ENCODE data around the gene PRKAB1. TPM values are rescaled to one million over a fixed set of nuclear protein-coding genes. Genes with fewer than 3 reads are reported as not detected.
"Not testable (repeated sequence)": the region's sequence is repeated elsewhere in the genome, so short reads cannot be mapped to it uniquely, and the experiment has no call there.

PRKAB1 gene
- polyA plus RNA-seq (2013): 32.0 TPM

GRCh38 chr12:119667577-119668323, at the start of gene PRKAB1:
PRKAB1 (plus strand) TSS chr12:119668133; CDS start chr12:119668245, 112 bp downstream.
- Histone ChIP-seq H3K27me3 (replicated peaks in 2 of 5; ENCODE audit: control insufficient read depth in 4 of 5, insufficient read depth in 5 of 5, low read length in 4 of 5) (no peaks in the 10 kb centered on the region), H3K27ac (ENCODE audit: insufficient read depth in 1 of 2, low read depth in 1 of 2, low read length in 2 of 2, poor library complexity in 1 of 2, severe bottlenecking in 2 of 2) (peak within 1 kb of the TSS; percentile 74 to 93), H3K4me1 (ENCODE audit: control extremely low read depth in 1 of 4, control insufficient read depth in 4 of 4, insufficient read depth in 4 of 4, low read length in 3 of 4) (peaks cover 20 to 33% (median 23%) of the 10 kb centered on the region in 4 experiments), H3K9me3 (ENCODE audit: control extremely low read depth in 1 of 5, control insufficient read depth in 4 of 5, insufficient read depth in 2 of 5, low read depth in 1 of 5, low read length in 4 of 5) (no peaks in the 10 kb centered on the region), H3K36me3 (ENCODE audit: control insufficient read depth in 4 of 4, insufficient read depth in 4 of 4, low read length in 3 of 4) (peaks cover 2 to 22% (median 15%) of the 10 kb centered on the region in 4 experiments), H3K4me3 (ENCODE audit: control insufficient read depth in 1 of 7, extremely low read depth in 1 of 7, insufficient read depth in 4 of 7, low read depth in 2 of 7, low read length in 6 of 7) (peak within 1 kb of the TSS; percentile 83 to 97 (median 95))
- POLR2A ChIA-PET: no interaction called here
- 0% methylated on average over 55 of the region's 69 CpGs for WGBS (ENCODE audit: insufficient coverage)
- peak; percentile 98 to 99 (median 98) for DNase-seq
- CTCF ChIA-PET: interaction anchor here (1.0 to 2.0 kb wide), 4 partner anchors 9 to 223 kb away, joined by 3 to 6 read pairs (median 6); no protein-coding TSS in a partner anchor

GRCh38 chr12:119618328-119618896, 49.5 kb upstream of the PRKAB1 start:
- H3K4me3 ChIP-seq (ENCODE audit: control insufficient read depth in 1 of 7, extremely low read depth in 1 of 7, insufficient read depth in 4 of 7, low read depth in 2 of 7, low read length in 6 of 7); H3K27ac ChIP-seq (ENCODE audit: insufficient read depth in 1 of 2, low read depth in 1 of 2, low read length in 2 of 2, poor library complexity in 1 of 2, severe bottlenecking in 2 of 2); H3K27me3 ChIP-seq (replicated peaks in 2 of 5; ENCODE audit: control insufficient read depth in 4 of 5, insufficient read depth in 5 of 5, low read length in 4 of 5); H3K4me1 ChIP-seq (ENCODE audit: control extremely low read depth in 1 of 4, control insufficient read depth in 4 of 4, insufficient read depth in 4 of 4, low read length in 3 of 4); H3K9me3 ChIP-seq (ENCODE audit: control extremely low read depth in 1 of 5, control insufficient read depth in 4 of 5, insufficient read depth in 2 of 5, low read depth in 1 of 5, low read length in 4 of 5); DNase-seq; H3K36me3 ChIP-seq (ENCODE audit: control insufficient read depth in 4 of 4, insufficient read depth in 4 of 4, low read length in 3 of 4); POLR2A ChIA-PET; CTCF ChIA-PET: not testable (repeated sequence)
- 86% methylated on average over 1 of the region's 1 CpG for WGBS (ENCODE audit: insufficient coverage)

GRCh38 chr12:119620490-119620889, 47.4 kb upstream of the PRKAB1 start:
- Histone ChIP-seq H3K4me3 (ENCODE audit: control insufficient read depth in 1 of 7, extremely low read depth in 1 of 7, insufficient read depth in 4 of 7, low read depth in 2 of 7, low read length in 6 of 7) (no peak overlapping the region), H3K4me1 (ENCODE audit: control extremely low read depth in 1 of 4, control insufficient read depth in 4 of 4, insufficient read depth in 4 of 4, low read length in 3 of 4) (no peaks in the 10 kb centered on the region), H3K9me3 (ENCODE audit: control extremely low read depth in 1 of 5, control insufficient read depth in 4 of 5, insufficient read depth in 2 of 5, low read depth in 1 of 5, low read length in 4 of 5) (peaks cover 0 to 4% (median 0%) of the 10 kb centered on the region in 5 experiments), H3K36me3 (ENCODE audit: control insufficient read depth in 4 of 4, insufficient read depth in 4 of 4, low read length in 3 of 4) (no peaks in the 10 kb centered on the region), H3K27me3 (replicated peaks in 2 of 5; ENCODE audit: control insufficient read depth in 4 of 5, insufficient read depth in 5 of 5, low read length in 4 of 5) (peaks cover 0 to 12% (median 3%) of the 10 kb centered on the region in 5 experiments), H3K27ac (ENCODE audit: insufficient read depth in 1 of 2, low read depth in 1 of 2, low read length in 2 of 2, poor library complexity in 1 of 2, severe bottlenecking in 2 of 2) (no peak overlapping the region)
- no CpG with 5 or more reads among the region's 1 CpG for WGBS (ENCODE audit: insufficient coverage)
- no peak for DNase-seq
- CTCF ChIA-PET: no interaction called here
- POLR2A ChIA-PET: no interaction called here

- ChIA-PET CTCF (no interaction called here), POLR2A (no interaction called here)
- H3K4me1 ChIP-seq (ENCODE audit: control extremely low read depth in 1 of 4, control insufficient read depth in 4 of 4, insufficient read depth in 4 of 4, low read length in 3 of 4): no peaks in the 10 kb centered on the region
- peaks cover 0 to 16% (median 3%) of the 10 kb centered on the region in 5 experiments for H3K27me3 ChIP-seq (replicated peaks in 2 of 5; ENCODE audit: control insufficient read depth in 4 of 5, insufficient read depth in 5 of 5, low read length in 4 of 5)
- WGBS (ENCODE audit: insufficient coverage): no CpG with 5 or more reads among the region's 2 CpGs
- no peak overlapping the region for H3K27ac ChIP-seq (ENCODE audit: insufficient read depth in 1 of 2, low read depth in 1 of 2, low read length in 2 of 2, poor library complexity in 1 of 2, severe bottlenecking in 2 of 2)
- peaks cover 0 to 4% (median 0%) of the 10 kb centered on the region in 5 experiments for H3K9me3 ChIP-seq (ENCODE audit: control extremely low read depth in 1 of 5, control insufficient read depth in 4 of 5, insufficient read depth in 2 of 5, low read depth in 1 of 5, low read length in 4 of 5)
- DNase-seq: no peak
- no peaks in the 10 kb centered on the region for H3K36me3 ChIP-seq (ENCODE audit: control insufficient read depth in 4 of 4, insufficient read depth in 4 of 4, low read length in 3 of 4)
- H3K4me3 ChIP-seq (ENCODE audit: control insufficient read depth in 1 of 7, extremely low read depth in 1 of 7, insufficient read depth in 4 of 7, low read depth in 2 of 7, low read length in 6 of 7): no peak overlapping the region
These were observed 46.1 kb upstream of the PRKAB1 start for GRCh38 chr12:119621878-119622277.

GRCh38 chr12:119624966-119625365, 43.0 kb upstream of the PRKAB1 start:
- Histone ChIP-seq H3K36me3 (ENCODE audit: control insufficient read depth in 4 of 4, insufficient read depth in 4 of 4, low read length in 3 of 4) (no peaks in the 10 kb centered on the region), H3K9me3 (ENCODE audit: control extremely low read depth in 1 of 5, control insufficient read depth in 4 of 5, insufficient read depth in 2 of 5, low read depth in 1 of 5, low read length in 4 of 5) (no peaks in the 10 kb centered on the region), H3K27me3 (replicated peaks in 2 of 5; ENCODE audit: control insufficient read depth in 4 of 5, insufficient read depth in 5 of 5, low read length in 4 of 5) (peaks cover 1 to 18% (median 3%) of the 10 kb centered on the region in 5 experiments), H3K27ac (ENCODE audit: insufficient read depth in 1 of 2, low read depth in 1 of 2, low read length in 2 of 2, poor library complexity in 1 of 2, severe bottlenecking in 2 of 2) (no peak overlapping the region), H3K4me1 (ENCODE audit: control extremely low read depth in 1 of 4, control insufficient read depth in 4 of 4, insufficient read depth in 4 of 4, low read length in 3 of 4) (no peaks in the 10 kb centered on the region), H3K4me3 (ENCODE audit: control insufficient read depth in 1 of 7, extremely low read depth in 1 of 7, insufficient read depth in 4 of 7, low read depth in 2 of 7, low read length in 6 of 7) (no peak overlapping the region)
- no peak for DNase-seq
- ChIA-PET POLR2A (no interaction called here), CTCF (no interaction called here)
- WGBS (ENCODE audit: insufficient coverage): 100% methylated on average over 3 of the region's 4 CpGs

- Histone ChIP-seq H3K4me1 (ENCODE audit: control extremely low read depth in 1 of 4, control insufficient read depth in 4 of 4, insufficient read depth in 4 of 4, low read length in 3 of 4) (no peaks in the 10 kb centered on the region), H3K27me3 (replicated peaks in 2 of 5; ENCODE audit: control insufficient read depth in 4 of 5, insufficient read depth in 5 of 5, low read length in 4 of 5) (peaks cover 2 to 18% (median 6%) of the 10 kb centered on the region in 5 experiments), H3K9me3 (ENCODE audit: control extremely low read depth in 1 of 5, control insufficient read depth in 4 of 5, insufficient read depth in 2 of 5, low read depth in 1 of 5, low read length in 4 of 5) (peaks cover 0 to 2% (median 0%) of the 10 kb centered on the region in 5 experiments), H3K4me3 (ENCODE audit: control insufficient read depth in 1 of 7, extremely low read depth in 1 of 7, insufficient read depth in 4 of 7, low read depth in 2 of 7, low read length in 6 of 7) (no peak overlapping the region), H3K27ac (ENCODE audit: insufficient read depth in 1 of 2, low read depth in 1 of 2, low read length in 2 of 2, poor library complexity in 1 of 2, severe bottlenecking in 2 of 2) (no peak overlapping the region), H3K36me3 (ENCODE audit: control insufficient read depth in 4 of 4, insufficient read depth in 4 of 4, low read length in 3 of 4) (no peaks in the 10 kb centered on the region)
- CTCF ChIA-PET: no interaction called here
- no peak for DNase-seq
- POLR2A ChIA-PET: no interaction called here
- WGBS (ENCODE audit: insufficient coverage): 86% methylated on average over 3 of the region's 6 CpGs
These were observed 40.8 kb upstream of the PRKAB1 start for GRCh38 chr12:119627019-119627643.

- Histone ChIP-seq H3K4me1 (ENCODE audit: control extremely low read depth in 1 of 4, control insufficient read depth in 4 of 4, insufficient read depth in 4 of 4, low read length in 3 of 4) (no peaks in the 10 kb centered on the region), H3K27ac (ENCODE audit: insufficient read depth in 1 of 2, low read depth in 1 of 2, low read length in 2 of 2, poor library complexity in 1 of 2, severe bottlenecking in 2 of 2) (no peak overlapping the region), H3K36me3 (ENCODE audit: control insufficient read depth in 4 of 4, insufficient read depth in 4 of 4, low read length in 3 of 4) (no peaks in the 10 kb centered on the region), H3K27me3 (replicated peaks in 2 of 5; ENCODE audit: control insufficient read depth in 4 of 5, insufficient read depth in 5 of 5, low read length in 4 of 5) (peaks cover 2 to 18% (median 5%) of the 10 kb centered on the region in 5 experiments), H3K4me3 (ENCODE audit: control insufficient read depth in 1 of 7, extremely low read depth in 1 of 7, insufficient read depth in 4 of 7, low read depth in 2 of 7, low read length in 6 of 7) (no peak overlapping the region), H3K9me3 (ENCODE audit: control extremely low read depth in 1 of 5, control insufficient read depth in 4 of 5, insufficient read depth in 2 of 5, low read depth in 1 of 5, low read length in 4 of 5) (peaks cover 0 to 2% (median 0%) of the 10 kb centered on the region in 5 experiments)
- 100% methylated on average over 3 of the region's 6 CpGs for WGBS (ENCODE audit: insufficient coverage)
- ChIA-PET CTCF (no interaction called here), POLR2A (no interaction called here)
- DNase-seq: no peak
These were observed 40.2 kb upstream of the PRKAB1 start for GRCh38 chr12:119627686-119628085.

Measured in common myeloid progenitor, CD34-positive (primary cell).